Stimulated activated CD4-positive, alpha-beta T cell treated with anti-CD3 and anti-CD28 coated beads, Interleukin-15, amount 100 ng/mL, for 48 hours (primary cell): ENCODE results near the gene RASAL3.
"Not testable (repeated sequence)": the region's sequence is repeated elsewhere in the genome, so short reads cannot be mapped to it uniquely, and the experiment has no call there.

ENCODE experiments used
- DNase-seq, 2 donors: peaks; one replicate each; pipeline ENCODE4 v3.0.0-alpha.2; 2020; ENCODE audit warnings: low read depth in 2 of 2

Gene RASAL3

DNA sequence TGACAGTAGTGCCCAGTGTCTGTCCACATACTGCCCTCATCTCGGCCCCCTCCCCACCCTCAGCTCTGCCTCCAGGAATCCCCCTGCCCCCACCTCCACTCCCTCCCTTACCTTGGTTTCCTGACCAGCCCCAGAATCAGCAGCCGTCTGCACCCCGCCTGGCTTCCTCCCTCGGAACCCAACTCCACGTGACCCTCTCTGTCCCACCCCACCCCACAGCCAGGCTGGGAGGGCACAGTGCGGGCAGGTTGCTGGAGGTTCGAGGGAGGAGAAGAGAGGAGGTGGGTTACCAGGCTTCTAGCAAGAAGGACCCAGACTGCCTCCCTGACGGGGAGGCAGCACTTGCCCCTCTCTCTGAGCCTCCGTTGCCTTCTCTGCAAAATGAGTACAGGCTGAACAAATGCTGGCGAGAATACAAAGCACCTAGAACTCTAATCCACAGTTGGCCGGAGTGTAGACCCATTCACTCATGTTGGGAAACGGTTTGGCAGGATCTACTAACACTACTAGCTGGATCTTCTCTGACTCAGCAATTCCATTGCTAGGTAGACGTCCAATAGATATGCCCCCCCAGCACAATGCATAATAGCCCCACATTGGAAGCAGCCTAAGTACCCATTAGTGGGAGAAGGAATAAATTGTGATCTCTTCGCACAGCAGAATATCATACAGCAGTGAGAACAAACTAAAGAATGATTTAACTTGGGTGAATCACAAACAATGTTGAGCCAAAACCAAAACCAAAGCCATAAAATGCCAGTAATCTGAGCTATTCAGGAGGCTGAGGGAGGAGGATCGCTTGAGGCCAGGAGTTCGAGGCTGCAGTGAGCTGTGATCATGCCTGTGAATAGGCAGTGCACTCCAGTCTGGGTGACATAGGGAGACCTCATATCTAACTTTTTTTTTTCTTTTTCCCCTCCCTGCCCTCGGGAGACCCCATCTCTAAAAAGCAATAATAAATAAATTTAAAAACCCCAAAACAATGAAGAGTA lies at the start of gene RASAL3:
Gene RASAL3 (minus strand): TSS at position 151 of the 992 bp plus-strand sequence. CDS start 186 bp downstream, outside the sequence.
- peak; percentile 37 to 57 for DNase-seq

DNA sequence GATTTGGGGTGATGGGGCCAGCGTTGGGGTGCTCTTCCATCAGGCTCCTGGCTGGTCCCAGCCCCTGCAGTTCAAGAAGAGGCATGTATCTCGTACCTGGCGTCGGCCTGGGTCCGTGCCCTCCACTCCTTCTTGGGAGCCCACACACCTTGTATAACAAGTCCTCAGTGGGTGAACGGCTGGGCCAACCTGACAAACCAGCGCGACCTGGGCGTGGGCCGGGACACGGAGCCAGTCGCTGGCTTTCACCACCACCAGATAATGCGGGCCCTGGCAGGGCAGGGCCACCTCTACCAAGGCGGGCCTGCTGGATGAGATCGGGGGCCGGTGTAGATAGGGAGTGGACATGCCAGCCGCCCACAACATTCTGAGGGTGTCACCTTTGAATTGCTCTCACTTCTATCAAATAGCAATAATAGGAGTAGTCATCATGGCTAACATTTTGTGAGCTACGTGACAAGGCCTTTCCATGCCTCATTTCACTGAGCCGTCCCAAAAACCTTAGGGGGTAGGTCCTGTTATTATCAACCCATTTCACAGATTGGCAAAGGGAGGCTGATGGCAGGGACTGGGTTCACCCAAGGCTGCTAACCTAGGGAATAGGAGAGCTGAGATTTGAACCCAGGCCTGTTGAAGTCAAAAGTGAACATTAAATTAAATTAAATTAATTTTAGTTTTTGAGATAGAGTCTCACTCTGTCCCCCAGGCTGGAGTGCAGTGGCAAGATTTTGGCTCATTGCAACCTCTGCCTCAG lies 47.5 kb upstream of the RASAL3 start:
- no peak for DNase-seq

DNA sequence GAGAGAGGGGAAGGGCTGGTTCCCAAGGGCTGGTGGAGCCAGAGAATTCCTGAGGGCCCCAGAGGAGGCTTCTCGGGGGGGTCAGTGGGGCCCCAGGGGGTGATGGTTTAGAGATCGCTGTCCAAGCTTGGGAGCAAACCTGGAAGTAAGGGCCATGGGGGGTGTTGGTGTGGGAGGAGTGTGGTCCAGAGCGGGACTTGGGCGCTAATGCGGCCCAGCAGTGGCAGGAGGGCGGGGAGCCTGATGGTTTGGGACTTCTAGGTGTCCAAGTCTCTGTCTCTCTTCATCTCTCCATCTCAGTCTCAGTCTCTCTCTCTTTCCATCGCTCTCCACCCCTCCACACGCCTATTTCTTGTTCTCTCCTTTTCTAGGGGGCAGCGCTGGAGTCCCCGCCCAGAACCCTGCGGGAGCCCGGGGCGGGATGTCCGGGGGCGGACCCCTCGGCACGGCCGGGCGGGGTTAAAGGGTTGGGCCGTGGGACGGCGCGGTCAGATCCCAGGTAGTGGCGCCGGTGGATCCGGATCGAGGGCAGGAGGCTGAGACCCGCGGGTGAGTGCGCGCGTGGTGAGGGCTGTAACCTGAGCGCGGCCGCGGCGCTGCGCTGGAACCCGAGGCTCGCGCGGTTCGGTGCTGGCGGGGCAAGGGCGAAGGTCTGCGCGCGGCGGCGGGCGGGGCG lies 43.8 kb upstream of the RASAL3 start, which contains the start of gene CYP4F22:
Gene CYP4F22 (plus strand): TSS at position 491 of the 676 bp plus-strand sequence. CDS start 16,812 bp downstream, outside the sequence.
- no peak for DNase-seq

DNA sequence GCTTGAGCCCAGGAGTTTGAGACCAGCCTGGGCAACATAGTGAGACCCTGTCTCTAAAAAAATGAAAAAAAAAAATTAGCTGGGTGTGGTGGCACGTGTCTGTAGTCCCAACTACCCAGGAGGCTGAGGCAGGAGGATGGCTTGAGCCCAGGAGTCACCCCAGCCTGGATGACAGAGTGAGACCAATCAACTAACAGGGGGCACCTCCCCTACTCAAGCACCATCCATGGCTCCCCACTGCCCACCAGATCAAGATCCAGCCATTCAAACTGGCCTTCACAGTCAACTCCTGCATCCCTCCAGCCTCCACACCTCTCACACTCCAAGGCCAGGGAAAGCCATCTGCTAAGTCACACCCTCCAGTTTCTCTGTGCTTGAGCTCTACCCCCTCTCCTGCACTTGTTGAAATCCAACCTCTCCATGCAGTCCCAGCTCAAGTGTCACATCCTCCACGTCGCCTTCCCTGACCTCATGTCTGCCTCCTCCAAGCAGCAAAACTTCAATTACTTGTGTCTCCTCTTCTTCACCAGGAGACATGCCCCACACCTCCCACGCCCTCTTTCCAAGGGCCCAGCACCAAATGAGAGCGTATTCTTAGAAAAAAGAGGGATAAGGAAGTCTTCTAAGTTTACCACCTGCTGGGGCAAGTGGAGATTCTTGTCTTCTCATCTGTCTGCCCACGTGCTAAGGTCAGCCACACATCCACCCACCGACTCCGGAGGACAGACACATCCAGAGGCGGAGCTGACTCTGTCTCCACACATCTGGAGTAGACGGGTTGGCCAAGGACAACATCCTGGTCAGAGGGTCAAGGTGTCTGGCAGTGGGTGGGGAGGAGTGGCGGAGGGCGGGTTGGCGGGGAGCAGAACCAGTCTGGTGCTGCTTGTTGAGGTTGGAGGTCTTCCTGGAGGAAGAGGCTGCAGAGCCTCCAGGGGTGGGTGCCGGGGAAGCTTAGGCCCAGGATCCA lies 43.0 kb upstream of the RASAL3 start:
- DNase-seq = no peak

DNA sequence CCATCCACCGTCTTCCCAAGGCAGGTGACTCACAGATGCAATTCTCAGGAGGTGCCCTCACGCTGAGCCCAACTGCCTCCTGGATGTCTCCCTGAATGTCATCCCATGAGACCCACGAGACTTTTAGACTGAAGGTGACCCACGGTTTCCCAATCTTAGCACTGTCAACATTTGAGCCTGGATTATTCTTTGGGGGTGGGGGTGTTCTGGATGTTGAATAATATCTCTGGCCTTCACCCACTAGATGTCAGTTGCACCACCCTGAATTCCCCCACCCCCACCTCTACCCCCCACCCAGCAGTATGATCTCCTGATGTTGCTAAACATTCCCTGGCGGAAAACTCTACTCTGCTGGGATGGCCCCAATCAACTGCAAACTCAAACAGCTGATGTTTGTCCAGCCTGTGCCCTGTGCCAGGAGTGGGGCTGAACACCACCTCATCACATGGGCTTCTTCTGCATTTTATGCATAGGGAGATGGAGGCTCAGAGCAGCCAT lies 41.8 kb upstream of the RASAL3 start:
- DNase-seq = no peak

DNA sequence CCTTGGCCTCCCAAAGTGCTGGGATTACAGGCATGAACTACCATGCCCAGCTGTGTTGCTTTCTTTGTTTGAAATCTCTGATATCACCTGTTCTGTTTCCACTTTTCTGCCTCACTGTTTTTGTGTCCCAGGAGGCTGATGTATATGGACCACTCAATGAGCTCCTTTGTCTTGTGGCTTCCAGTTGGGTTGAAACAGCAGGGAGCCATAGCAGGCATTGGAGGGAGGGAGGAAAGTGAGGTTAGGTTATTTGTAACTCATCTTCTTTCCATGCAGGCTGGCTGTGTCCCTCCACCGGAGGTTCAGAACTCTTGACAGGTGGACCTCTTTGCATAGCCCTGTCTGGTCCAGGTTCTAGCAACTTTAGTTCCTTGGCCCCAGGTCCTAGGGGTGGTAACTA lies 37.9 kb upstream of the RASAL3 start:
- no peak for DNase-seq

DNA sequence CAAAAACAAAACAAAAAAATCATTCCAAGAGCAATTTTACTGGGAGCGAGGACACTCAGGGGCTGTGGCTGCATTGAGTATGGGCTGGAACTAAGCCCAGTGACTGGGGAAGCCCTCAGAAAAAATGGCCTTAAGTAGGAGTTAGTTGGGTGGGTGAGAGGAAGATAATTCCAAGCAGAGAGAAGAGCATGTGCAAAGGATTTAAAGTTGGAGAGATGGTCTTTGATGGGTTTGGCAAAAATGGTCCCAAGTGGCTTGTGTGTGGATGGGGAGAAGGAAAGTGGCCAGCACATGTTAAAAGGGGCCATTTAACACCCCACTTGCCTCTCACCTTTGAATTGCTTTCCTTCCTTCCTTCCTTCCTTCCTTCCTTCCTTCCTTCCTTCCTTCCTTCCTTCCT lies 37.3 kb upstream of the RASAL3 start:
- no peak for DNase-seq

DNA sequence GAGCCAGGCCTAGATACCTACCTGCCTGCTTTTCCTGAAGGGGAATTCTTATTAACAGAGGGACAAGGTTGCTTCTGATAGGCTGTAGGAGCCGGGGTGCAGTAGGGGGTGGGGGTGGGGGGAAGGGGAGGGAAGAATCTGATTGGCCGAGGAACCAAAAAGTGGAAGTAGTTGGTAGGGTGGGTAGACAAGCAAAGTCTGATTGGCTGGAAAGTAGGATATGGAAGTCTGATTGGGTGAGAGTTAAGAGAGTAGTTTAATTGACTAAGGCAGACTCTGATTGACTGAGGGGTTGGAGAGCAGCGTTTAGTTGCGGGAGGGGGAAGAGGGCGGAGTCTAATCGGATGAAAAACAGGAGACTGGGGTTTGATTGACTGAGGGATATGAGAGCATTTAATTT lies 34.6 kb upstream of the RASAL3 start:
- DNase-seq = no peak

DNA sequence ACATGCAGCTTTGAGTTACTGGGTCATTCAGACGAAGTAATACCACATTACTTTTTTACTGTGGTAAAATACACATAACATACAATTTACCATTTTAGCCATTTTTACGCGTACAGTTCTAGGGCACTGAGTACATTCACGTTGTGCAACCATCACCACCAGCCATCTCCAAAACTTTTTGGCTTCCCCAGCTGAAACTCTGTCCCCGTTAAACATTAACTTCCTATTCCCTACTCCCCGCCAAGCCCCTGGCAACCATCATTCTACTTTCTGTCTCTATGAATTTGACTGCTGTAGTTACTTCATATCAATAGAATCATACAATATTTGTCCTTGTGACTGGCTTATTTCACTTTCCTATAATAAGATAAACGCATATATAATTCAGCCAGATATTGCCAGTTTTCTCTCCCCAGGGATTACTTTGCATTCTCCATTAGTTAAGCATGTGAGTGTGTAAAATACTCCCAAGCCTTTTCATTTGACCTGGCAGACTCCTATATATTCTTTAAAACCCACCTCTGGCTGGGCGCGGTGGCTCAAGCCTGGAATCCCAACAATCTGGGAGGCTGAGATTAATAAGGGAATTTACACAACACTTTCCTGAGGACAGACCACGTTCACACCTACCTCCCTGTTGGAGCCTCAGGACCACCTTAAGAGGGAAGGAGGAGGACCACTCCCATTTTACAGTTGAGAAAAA lies 34.0 kb upstream of the RASAL3 start:
- no peak for DNase-seq

DNA sequence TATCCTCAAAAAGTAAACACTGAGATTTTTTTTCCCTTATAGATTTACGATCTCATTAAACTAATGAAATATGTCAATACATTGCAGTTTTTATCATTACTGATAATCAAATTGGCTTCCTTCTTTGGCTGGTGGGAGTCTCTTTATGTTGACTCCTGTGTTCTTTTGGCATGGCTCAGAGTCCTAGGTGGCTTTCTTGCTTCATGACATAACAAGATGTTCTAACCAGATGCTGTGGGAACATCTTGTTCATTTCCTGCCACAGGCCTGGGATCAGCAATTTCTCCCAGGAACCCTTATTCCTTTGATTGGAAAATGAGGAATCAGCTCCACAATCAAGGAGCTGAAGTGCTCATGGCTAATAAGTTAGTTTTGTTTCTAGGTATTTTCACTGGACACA lies 30.8 kb upstream of the RASAL3 start:
- DNase-seq = no peak

DNA sequence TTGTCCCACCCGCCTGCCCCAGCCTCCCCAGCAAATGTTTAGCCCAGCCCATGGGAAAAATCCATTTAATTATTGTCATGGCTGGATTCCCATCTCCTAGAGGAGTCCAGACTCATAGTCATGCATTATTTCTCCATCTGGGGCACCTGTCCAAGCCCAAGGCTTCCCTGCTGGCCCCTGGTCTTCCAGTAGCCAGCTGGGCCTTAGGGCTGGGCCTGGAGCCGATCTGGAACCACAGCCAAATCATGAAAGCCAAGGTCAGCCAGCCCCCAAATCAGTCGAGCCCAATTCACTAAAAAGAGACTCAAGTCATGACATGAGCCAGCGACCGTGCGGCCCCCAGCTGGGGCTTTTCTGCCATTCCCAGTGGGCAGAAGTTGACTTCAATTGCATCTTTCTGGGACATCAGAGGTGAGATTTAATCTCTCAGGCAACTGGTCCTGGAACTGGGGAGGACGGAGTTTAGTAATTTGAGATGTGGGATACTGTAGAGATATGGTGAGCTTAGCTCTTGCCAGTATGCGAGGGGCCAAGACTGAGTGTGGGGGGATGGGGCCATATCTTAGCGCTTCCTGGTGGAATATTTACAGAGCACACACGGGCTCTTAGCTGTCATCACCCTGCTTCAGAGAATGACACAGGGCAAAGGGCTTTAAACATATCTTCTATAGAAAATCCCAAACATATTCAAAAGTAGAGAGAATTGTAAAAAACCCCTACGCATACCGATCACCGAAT lies 24.3 kb upstream of the RASAL3 start:
- no peak for DNase-seq

DNA sequence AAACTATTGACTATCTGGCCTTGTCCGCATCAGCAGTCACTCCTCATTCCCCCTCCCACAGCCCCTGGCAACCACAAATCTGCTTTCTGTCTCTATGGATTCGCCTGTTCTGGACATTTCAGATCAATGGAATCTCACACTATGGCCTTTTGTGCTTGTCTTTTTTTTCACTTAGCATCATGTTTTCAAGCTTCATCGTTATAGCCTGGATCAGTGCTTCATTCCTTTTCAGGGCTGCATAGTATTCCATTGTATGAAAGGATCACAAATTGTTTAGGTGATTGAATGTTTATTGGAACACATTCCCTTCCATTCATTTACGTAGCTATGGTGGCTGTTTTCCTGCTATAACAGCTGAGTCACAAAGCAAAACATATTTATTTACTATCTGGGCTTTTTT lies 22.7 kb upstream of the RASAL3 start:
- DNase-seq = no peak

DNA sequence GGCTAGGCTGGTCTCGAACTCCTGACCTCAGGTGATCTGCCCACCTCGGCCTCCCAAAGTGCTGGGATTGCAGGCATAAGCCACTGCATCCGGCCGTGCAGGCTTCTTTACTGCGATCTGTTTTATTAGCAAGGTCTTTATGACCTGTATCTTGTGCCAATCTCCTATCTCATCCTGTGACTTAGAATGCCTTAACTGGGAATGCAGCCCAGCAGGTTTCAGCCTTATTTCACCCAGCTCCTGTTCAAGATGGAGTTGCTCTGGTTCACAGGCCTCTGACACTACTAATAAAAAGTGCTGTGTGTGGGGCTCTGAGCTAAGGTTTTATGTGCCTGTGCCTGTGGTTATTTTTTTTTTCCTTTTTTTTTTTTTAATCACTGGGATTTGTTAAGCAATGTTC lies 21.4 kb upstream of the RASAL3 start:
- DNase-seq = not testable (repeated sequence)

DNA sequence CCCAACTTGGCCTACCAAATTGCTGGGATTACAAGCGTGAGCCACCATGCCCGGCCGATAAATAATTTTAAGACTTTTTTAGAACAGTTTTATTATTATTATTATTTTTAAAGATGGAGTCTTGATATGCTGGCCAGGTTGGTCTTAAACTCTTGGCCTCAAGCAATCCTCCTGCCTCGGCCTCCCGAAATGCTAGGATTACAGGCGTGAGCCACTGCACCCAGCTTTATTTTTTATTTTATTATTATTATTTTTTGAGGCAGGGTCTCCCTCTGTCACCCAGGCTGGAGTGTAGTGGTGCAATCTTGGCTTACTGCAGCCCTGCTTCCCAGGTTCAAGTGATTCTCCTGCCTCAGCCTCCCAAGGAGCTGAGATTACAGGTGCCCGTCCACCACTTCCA lies 16.7 kb upstream of the RASAL3 start:
- not testable (repeated sequence) for DNase-seq

DNA sequence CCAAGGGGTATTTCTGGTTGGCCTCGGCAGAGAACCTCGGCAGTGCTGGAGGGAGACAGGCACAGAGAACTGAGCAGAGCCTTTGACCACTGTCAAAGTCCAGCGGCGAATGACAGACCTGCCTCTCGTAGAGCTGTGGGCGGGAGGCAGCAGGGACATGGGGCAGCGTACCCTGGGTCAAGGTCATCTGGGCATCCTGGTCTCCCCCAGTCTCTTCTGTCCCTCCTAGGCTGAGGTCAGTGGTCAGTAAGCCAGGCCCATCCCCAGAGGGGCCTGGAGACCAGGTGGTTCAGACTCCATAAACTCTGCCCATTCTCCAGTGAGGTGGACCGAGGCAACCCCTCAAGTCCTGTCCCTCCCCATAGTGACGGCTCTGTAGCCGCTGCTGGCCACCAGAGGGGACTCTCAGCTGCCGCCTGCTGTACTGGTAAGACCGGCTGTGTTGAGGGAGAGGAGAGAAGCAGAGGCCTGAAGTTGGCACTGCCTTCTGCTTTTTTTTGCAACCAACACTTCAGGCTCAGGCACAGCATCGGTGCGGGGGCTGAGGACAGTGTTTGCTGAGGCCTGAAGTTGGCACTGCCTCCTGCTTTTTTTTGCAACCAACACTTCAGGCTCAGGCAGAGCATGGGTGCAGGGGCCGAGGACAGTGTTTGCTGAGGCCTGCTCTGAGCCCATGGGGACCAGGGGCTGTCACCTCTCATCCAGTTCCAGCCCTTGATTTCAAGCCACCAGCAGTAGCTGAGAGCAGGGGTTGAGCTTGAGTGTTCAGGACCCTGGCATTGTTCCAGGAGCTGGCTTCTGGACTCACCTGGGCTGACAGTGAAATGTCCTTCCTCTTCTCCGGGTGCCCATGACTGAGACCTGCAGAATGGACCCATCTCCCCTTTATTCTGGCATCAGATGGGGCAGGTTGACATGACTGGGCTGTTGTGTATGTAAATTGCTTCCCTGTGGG lies 15.3 kb upstream of the RASAL3 start, which contains the start of gene PGLYRP2:
Gene PGLYRP2 (minus strand): TSS at position 111 of the 955 bp plus-strand sequence. CDS start 130 bp downstream, outside the sequence.
- no peak for DNase-seq

DNA sequence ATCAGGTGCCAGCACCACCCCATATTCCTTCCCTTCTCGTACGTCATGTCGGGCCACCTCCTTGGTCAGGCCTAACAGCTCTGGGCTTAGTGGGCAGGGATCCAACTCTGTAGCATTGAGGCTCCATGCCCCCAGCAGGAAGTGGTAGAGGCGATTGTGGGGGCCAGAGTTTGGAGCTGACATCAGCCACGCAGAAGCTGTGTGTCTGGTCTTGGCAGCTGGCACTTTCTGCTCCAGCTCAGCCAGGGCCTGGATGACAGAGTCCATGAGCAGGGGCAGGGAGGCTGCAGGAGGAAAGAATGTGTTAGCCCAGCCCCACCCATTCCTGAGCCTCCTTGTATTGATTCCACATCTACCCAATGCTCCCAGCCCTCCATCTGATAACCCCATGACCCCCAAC lies 12.0 kb upstream of the RASAL3 start:
- DNase-seq = no peak

DNA sequence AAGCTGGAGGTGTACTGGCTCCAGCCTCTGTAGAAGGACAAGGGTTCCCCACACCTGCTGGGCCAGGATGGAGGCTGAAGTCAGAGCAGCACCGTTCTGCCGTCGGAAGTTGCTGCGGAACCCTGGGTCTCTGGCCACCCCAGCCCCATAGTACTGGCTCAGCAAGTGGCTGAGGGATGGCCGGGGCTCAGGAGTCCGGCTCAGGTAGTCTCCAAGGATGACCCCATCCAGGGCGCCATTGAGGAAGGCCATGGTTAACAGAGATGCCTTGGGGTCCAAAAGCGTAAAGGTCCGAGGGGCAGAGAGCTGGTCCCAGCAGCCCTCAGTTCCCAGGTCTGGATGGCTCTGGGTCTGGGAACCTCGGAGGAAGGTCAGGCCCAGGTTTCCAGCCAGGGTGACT lies 11.3 kb upstream of the RASAL3 start:
- DNase-seq = no peak

DNA sequence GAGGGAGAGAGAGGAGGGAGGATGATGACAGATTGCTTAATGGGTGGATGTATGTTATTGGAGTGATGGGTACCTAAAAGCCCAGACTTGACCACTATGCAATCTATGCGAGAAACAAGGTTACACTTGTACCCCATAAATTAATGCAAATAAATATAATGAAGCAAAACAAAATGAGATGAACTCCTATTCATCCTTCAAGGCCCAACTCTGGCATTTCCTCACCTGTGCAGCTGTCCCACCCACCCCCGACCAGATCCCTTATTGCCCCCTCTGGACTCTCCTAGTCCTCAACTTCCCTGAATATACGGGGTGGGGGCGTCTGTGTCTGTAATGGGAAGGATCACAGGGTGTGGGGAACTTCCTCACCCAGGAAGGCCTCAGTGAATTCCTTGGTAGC lies 10.8 kb upstream of the RASAL3 start:
- no peak for DNase-seq
